ENCODE results near the gene EN2. TPM values are rescaled to one million over a fixed set of nuclear protein-coding genes. Genes with fewer than 3 reads are reported as not detected.

The EN2 gene
- total RNA-seq, 2 experiments from 2014 or later: not detected

GRCh38 chr7:155418941-155419755 lies 38.8 kb upstream of the EN2 start:
- no peak for DNase-seq
- no peak overlapping the region for H3K4me3 Mint-ChIP-seq
- no peaks in the 10 kb centered on the region for H3K36me3 Mint-ChIP-seq (ENCODE audit: low read depth)
- ChIA-PET CTCF (no interaction called here), POLR2A (no interaction called here)
- H3K27me3 Mint-ChIP-seq (ENCODE audit: low read depth): peaks cover 6% of the 10 kb centered on the region
- no peak for ATAC-seq
- no peaks in the 10 kb centered on the region for H3K4me1 Mint-ChIP-seq (ENCODE audit: low read depth)
- H3K9me3 Mint-ChIP-seq (ENCODE audit: insufficient read depth): no peaks in the 10 kb centered on the region
- no peak overlapping the region for H3K27ac Mint-ChIP-seq

GRCh38 chr7:155420116-155420515 lies 37.8 kb upstream of the EN2 start:
- DNase-seq (no peak), ATAC-seq (no peak)
- POLR2A ChIA-PET: no interaction called here
- Mint-ChIP-seq H3K36me3 (ENCODE audit: low read depth) (no peaks in the 10 kb centered on the region), H3K4me1 (ENCODE audit: low read depth) (no peaks in the 10 kb centered on the region), H3K27ac (no peak overlapping the region), H3K27me3 (ENCODE audit: low read depth) (peaks cover 6% of the 10 kb centered on the region), H3K9me3 (ENCODE audit: insufficient read depth) (no peaks in the 10 kb centered on the region), H3K4me3 (no peak overlapping the region)
- CTCF ChIA-PET: no interaction called here

- no peaks in the 10 kb centered on the region for H3K4me1 Mint-ChIP-seq (ENCODE audit: low read depth)
- CTCF ChIA-PET: no interaction called here
- ATAC-seq (no peak), DNase-seq (no peak)
- peaks cover 6% of the 10 kb centered on the region for H3K27me3 Mint-ChIP-seq (ENCODE audit: low read depth)
- no peaks in the 10 kb centered on the region for H3K9me3 Mint-ChIP-seq (ENCODE audit: insufficient read depth)
- POLR2A ChIA-PET: no interaction called here
- no peak overlapping the region for H3K27ac Mint-ChIP-seq
- no peak overlapping the region for H3K4me3 Mint-ChIP-seq
- no peaks in the 10 kb centered on the region for H3K36me3 Mint-ChIP-seq (ENCODE audit: low read depth)
Measured at GRCh38 chr7:155422151-155422550, 35.8 kb upstream of the EN2 start.

DNA sequence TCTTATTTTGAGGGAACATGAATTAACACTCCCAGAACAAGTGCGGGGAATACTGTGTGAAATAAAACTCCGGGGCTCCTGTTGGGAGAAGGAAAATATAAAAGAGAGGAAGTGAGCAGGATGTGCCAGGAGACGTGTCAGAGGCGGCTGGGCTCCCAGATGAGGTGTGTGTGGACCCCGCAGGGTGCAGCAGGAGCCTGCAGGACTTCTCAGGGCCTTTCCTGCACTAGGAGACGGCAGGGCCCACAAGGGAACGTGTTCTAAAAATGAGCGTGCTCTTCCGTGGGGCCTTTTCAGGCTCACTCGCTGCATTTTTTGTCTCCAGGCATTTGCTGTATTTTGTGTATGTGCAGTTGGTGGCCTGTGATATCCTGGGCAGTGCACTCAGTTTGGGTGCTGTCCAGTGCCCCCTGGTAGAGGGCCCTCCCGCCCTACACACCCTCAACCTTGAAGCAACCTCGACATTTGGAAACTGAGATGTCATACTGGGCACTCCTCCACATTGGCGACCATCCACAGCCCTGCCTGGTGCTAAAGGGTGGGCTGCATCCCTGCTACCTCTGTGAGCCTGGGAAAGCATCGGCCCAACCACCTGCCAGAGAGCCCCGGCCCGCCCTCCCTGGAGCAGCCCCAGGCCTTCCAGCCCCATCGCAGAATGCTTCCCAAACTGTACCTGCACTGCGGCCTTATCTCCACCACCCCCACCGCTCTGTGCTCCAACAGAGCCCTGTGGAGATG lies 35.2 kb upstream of the EN2 start:
- Mint-ChIP-seq H3K36me3 (ENCODE audit: low read depth) (no peaks in the 10 kb centered on the region), H3K4me3 (no peak overlapping the region), H3K9me3 (ENCODE audit: insufficient read depth) (no peaks in the 10 kb centered on the region), H3K27ac (no peak overlapping the region), H3K27me3 (ENCODE audit: low read depth) (peaks cover 6% of the 10 kb centered on the region), H3K4me1 (ENCODE audit: low read depth) (no peaks in the 10 kb centered on the region)
- ATAC-seq: no peak
- POLR2A ChIA-PET: no interaction called here
- CTCF ChIA-PET: no interaction called here
- no peak for DNase-seq

- CTCF ChIA-PET: no interaction called here
- no peaks in the 10 kb centered on the region for H3K4me1 Mint-ChIP-seq (ENCODE audit: low read depth)
- no peaks in the 10 kb centered on the region for H3K9me3 Mint-ChIP-seq (ENCODE audit: insufficient read depth)
- H3K27me3 Mint-ChIP-seq (ENCODE audit: low read depth): peaks cover 6% of the 10 kb centered on the region
- no peak for ATAC-seq
- no peak overlapping the region for H3K27ac Mint-ChIP-seq
- no peak overlapping the region for H3K4me3 Mint-ChIP-seq
- H3K36me3 Mint-ChIP-seq (ENCODE audit: low read depth): no peaks in the 10 kb centered on the region
- POLR2A ChIA-PET: interaction anchor here (0.6 kb wide), 1 partner anchor 46 kb away, joined by 3 read pairs; no protein-coding TSS in a partner anchor
- no peak for DNase-seq
Measured at GRCh38 chr7:155423337-155424285, 34.3 kb upstream of the EN2 start.

GRCh38 chr7:155424301-155425010 lies 33.5 kb upstream of the EN2 start:
- H3K4me3 Mint-ChIP-seq: no peak overlapping the region
- no peaks in the 10 kb centered on the region for H3K4me1 Mint-ChIP-seq (ENCODE audit: low read depth)
- ATAC-seq: no peak
- no peak overlapping the region for H3K27ac Mint-ChIP-seq
- CTCF ChIA-PET: no interaction called here
- no peaks in the 10 kb centered on the region for H3K9me3 Mint-ChIP-seq (ENCODE audit: insufficient read depth)
- no peaks in the 10 kb centered on the region for H3K36me3 Mint-ChIP-seq (ENCODE audit: low read depth)
- POLR2A ChIA-PET: no interaction called here
- peaks cover 4% of the 10 kb centered on the region for H3K27me3 Mint-ChIP-seq (ENCODE audit: low read depth)
- no peak for DNase-seq

- H3K27me3 Mint-ChIP-seq (ENCODE audit: low read depth): peaks cover 4% of the 10 kb centered on the region
- H3K27ac Mint-ChIP-seq: no peak overlapping the region
- no peak overlapping the region for H3K4me3 Mint-ChIP-seq
- H3K9me3 Mint-ChIP-seq (ENCODE audit: insufficient read depth): no peaks in the 10 kb centered on the region
- ATAC-seq (no peak), DNase-seq (no peak)
- POLR2A ChIA-PET: no interaction called here
- CTCF ChIA-PET: no interaction called here
- H3K4me1 Mint-ChIP-seq (ENCODE audit: low read depth): no peaks in the 10 kb centered on the region
- H3K36me3 Mint-ChIP-seq (ENCODE audit: low read depth): no peaks in the 10 kb centered on the region
Measured at GRCh38 chr7:155425011-155425340, 33.0 kb upstream of the EN2 start.

DNA sequence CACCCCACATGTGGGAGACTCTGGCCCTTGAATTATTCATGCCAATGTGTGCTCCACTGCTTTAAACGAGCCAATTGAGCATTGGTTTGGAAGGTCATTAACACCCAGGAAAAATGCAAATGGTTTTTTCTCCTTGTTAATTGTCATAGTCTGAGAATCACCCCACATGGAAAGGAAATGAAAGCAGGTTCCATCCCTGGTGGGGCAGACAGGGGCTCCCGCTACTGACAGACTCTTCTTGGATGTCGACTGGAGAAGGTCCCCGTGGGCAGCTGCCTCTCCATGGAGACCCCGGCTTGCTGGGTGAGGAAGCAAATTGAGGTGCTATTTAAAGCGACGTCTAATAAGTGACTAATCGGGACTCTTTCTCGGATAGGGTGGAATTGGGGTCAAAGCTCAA lies 32.0 kb upstream of the EN2 start:
- Mint-ChIP-seq H3K4me1 (ENCODE audit: low read depth) (no peaks in the 10 kb centered on the region), H3K4me3 (no peak overlapping the region), H3K36me3 (ENCODE audit: low read depth) (no peaks in the 10 kb centered on the region), H3K27me3 (ENCODE audit: low read depth) (peaks cover 4% of the 10 kb centered on the region), H3K9me3 (ENCODE audit: insufficient read depth) (no peaks in the 10 kb centered on the region), H3K27ac (no peak overlapping the region)
- ChIA-PET CTCF (no interaction called here), POLR2A (no interaction called here)
- ATAC-seq (no peak), DNase-seq (no peak)

GRCh38 chr7:155426543-155427410 lies 31.2 kb upstream of the EN2 start:
- ChIA-PET CTCF (no interaction called here), POLR2A (interaction anchor here (0.7 kb wide), 1 partner anchor 31 kb away, joined by 3 read pairs; no protein-coding TSS in a partner anchor)
- Mint-ChIP-seq H3K9me3 (ENCODE audit: insufficient read depth) (no peaks in the 10 kb centered on the region), H3K27me3 (ENCODE audit: low read depth) (no peaks in the 10 kb centered on the region), H3K36me3 (ENCODE audit: low read depth) (no peaks in the 10 kb centered on the region), H3K27ac (no peak overlapping the region), H3K4me1 (ENCODE audit: low read depth) (no peaks in the 10 kb centered on the region), H3K4me3 (no peak overlapping the region)
- no peak for DNase-seq
- no peak for ATAC-seq

DNA sequence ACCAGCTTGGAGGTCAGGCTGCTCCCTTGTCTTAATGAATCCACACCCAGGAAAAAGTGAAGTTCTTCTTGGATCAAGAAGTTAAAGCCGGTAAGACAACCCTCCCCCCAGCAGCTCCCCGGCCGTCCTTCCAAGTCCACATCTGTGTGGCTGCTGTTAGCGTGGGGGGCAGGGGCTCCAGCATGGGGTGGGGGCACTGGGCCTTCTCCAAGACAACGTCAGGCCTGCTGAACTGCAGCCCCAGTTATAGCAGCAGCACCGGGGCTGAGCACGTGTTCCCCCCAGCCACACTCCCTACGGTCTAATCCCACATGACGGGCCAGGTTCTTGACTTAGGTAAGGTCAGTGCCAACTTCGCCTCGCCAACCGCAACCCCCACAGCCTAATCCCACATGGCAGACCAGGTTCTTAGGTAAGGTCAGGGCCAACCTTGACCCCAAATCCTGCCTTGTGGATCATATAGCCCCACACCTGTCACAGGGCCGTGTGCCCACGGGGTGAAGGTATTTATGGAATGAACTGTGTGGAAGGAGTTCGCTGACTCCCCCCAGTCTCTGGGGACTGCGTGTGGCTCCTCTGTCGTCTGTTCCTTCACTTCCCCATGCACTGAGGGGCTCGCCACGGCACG lies 30.4 kb upstream of the EN2 start:
- Mint-ChIP-seq H3K27me3 (ENCODE audit: low read depth) (no peaks in the 10 kb centered on the region), H3K27ac (no peak overlapping the region), H3K4me3 (no peak overlapping the region), H3K4me1 (ENCODE audit: low read depth) (no peaks in the 10 kb centered on the region), H3K9me3 (ENCODE audit: insufficient read depth) (no peaks in the 10 kb centered on the region), H3K36me3 (ENCODE audit: low read depth) (no peaks in the 10 kb centered on the region)
- ChIA-PET CTCF (no interaction called here), POLR2A (interaction anchor here (0.7 kb wide), 1 partner anchor 32 kb away, joined by 3 read pairs; no protein-coding TSS in a partner anchor)
- no peak for DNase-seq
- no peak for ATAC-seq
